HG03378 (cell line): ENCODE data around the gene GTF2H4.
"Not testable (repeated sequence)": the region's sequence is repeated elsewhere in the genome, so short reads cannot be mapped to it uniquely, and the experiment has no call there.

Source experiments
- ATAC-seq: cut with Tn5 transposase; IDR thresholded peaks from one replicate; pipeline ENCODE4 v1.9.1; 2021; ENCODE audit warnings: mild to moderate bottlenecking, moderate library complexity; ENCODE audit not compliant: unreplicated experiment

Gene GTF2H4

GRCh38 chr6:30907758-30908591 is at the start of gene GTF2H4:
GTF2H4 (plus strand) TSS chr6:30908207.
- ATAC-seq: peak; percentile 92

DNA sequence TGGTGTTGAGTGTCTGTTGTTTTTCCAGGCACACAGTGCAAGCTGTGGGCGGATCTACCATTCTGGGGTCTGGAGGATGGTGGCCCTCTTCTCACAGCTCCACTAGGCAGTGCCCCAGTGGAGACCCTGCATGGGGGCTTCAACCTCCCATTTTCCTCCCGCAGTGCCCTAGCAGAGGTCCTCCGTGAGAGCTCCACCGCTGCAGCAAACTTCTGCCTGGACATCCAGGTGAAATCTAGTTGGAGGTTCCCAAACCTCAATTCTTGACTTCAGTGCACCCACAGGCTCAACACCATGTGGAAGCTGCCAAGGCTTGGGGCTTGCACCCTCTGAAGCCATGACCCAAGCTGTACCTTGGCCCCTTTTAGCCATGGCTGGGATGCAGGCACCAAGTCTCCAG is 48.3 kb upstream of the GTF2H4 start:
- ATAC-seq: not testable (repeated sequence)

- no peak for ATAC-seq
Observed at GRCh38 chr6:30861257-30862048, 46.6 kb upstream of the GTF2H4 start.

DNA sequence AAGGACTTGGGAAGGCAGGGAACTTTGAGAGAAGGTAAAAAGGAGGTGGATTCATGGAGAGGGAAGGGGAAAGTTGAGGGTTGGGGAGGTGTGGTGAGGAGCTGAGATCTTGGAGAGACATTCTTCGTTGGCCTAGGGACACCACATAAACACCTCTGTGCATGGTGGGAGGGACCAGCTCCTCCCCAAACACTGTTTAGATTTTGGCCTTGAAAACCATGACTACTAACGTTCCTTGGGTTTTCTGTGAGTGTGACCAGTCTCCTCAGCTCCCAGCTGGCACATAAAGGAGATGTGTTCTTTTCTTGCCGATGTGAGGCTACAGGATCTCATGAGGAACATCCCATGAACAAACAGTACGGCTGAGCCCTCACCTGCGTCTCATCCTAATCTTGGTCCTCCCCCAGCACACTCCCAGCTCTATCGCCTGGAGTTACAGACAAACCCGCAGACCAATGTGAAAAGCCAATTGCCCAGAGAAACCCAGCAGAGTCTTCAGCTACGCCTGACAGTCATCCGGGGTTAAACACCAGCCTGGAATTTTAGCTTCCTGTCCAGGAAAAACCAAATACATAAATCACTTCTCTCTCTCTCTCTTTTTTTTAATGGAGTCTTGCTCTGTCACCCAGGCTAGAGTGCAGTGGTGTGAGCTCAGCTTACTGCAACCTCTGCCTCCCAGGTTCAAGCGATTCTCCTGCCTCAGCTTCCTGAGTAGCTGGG is 45.7 kb upstream of the GTF2H4 start:
- no peak for ATAC-seq

DNA sequence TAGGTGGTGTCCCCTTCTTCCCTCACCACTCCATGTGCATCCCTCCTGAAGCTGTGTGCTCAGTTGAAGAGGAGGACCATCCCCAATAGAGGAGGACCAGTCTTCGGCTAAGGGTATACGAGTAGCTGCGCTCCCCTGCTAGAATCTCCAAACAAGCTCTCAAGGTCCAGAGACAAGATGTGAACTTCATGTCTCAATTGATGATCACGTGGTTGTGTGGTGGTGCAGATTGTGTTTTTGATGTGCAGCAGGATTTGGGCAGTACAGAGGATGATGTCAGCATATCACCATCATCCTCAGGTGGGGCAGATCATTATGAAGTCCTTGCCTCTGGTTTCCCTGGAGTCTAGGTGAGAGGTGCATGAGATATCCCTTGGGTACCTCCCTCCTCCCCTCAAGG is 43.7 kb upstream of the GTF2H4 start:
- no peak for ATAC-seq

DNA sequence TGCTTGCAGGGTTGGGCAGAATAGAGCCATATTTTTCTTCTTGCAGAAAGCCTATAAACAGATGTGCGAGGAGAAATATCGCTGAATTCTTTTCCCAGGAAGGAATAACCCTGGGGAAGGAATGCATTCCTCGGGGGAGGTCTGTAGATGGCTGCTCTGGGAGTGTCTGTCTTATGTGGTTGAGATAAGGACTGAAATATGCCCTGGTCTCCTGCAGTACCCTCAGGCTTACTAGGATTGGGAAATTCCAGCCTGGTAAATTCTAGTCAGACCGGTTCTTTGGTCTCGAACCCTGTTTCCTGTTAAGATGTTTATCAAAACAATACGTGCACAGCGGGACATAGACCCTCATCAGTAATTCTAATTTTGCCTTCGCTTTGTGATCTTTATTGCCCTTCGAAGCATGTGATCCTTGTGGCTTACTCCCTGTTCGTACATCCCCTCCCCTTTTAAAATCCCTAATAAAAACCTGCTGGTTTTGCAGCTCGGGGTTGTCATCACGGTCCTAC is 38.7 kb upstream of the GTF2H4 start:
- ATAC-seq: not testable (repeated sequence)

DNA sequence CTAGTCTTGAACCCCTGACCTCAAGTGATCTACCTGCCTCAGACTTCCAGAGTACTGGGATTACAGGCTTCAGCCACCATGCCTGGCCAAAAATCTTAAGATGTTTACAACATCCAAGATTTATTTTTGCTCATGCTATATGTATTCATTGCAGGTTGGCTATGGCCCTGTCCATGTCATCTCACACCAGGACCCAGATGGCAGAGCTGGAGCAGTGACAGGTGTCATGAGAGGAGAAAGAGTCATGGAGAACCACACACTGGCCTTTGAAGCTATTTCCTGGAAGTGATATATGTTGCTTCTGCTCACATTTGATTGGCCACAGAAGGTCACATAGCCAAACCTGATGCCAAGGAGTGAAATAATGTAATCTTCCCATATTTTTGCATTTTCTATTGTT is 37.5 kb upstream of the GTF2H4 start:
- ATAC-seq: no peak

DNA sequence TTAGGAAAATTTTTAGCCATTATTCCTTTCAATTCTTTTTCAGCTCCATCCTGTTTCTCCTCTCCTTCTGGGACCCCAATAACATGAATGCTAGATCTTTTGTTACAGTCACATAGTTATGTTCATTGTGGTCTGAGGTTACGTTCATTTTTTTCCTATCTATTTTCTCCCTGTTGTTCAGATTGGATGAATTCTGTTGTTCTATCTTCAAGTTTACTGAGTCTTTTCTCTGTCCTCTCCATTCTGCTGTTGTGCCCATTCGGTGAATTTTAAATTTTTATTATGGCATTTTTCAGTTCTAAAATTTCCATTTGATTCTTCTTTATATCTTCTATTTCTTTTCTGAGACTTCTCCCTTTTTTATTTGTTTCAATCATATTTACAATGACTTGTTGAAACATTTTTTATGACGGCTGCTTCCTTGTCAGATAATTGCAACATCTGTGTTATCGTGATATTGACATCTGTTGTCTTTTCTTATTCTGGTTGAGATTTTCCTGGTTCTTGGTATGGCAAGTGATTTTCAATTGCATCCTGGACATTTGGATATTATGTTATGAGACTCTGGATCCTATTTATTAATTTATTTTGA is 36.3 kb upstream of the GTF2H4 start:
- ATAC-seq: no peak

GRCh38 chr6:30873137-30873640 is 34.8 kb upstream of the GTF2H4 start:
- ATAC-seq: no peak

DNA sequence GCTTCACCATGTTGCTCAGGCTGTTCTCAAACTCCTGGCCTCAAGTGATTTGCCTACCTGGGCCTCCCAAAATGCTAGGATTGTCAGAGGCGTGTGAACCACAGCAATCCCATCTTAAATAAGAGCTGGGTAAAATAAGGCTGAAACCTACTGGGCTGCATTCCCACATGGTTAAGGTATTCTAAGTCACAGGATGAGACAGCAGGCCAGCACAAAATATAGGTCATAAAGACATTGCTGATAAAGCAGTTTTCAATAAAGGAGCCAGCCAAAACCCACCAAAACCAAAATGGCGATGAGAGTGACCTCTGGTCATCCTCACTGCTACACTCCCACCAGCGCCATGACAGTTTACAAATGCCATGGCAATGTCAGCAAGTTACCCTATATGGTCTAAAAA is 34.2 kb upstream of the GTF2H4 start:
- not testable (repeated sequence) for ATAC-seq

DNA sequence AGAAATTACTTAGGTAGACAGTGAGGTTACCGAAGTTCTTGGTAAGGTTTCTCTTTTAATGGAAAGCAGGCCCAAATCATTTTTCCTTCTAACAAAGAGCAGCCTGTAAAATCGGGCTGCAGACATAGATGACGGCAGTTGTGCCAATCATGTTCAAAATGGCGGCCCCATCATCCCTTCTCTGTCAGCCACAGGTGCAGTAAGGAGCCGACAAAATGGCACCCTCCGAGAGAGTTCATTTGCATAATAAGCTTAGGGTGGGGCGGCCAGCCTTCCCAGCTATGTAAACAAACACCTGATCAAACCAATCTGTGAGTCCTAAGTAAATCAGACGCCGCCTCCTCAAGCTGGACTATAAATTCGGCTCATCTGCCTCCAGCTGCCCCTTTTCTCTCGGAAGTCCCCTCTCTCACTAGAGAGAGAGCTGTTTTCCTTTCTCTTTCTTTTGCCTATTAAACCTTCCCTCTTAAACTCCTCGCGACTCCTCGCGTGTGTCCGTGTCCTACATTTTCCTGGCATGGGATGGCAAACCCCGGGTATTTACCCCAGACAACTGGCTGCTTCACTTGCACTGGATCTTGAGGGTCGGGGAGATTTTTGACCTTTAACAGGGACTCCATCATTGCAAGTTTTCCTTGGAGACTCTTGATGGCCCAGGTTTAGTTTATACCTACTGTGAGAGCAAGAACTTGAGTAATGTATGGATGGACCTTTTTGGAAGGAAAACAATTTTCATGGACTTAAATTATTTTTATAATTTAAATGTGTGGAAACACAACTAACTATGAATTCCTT is 32.6 kb upstream of the GTF2H4 start:
- ATAC-seq: no peak

- ATAC-seq: no peak
Observed at GRCh38 chr6:30876039-30876730, 31.8 kb upstream of the GTF2H4 start.

DNA sequence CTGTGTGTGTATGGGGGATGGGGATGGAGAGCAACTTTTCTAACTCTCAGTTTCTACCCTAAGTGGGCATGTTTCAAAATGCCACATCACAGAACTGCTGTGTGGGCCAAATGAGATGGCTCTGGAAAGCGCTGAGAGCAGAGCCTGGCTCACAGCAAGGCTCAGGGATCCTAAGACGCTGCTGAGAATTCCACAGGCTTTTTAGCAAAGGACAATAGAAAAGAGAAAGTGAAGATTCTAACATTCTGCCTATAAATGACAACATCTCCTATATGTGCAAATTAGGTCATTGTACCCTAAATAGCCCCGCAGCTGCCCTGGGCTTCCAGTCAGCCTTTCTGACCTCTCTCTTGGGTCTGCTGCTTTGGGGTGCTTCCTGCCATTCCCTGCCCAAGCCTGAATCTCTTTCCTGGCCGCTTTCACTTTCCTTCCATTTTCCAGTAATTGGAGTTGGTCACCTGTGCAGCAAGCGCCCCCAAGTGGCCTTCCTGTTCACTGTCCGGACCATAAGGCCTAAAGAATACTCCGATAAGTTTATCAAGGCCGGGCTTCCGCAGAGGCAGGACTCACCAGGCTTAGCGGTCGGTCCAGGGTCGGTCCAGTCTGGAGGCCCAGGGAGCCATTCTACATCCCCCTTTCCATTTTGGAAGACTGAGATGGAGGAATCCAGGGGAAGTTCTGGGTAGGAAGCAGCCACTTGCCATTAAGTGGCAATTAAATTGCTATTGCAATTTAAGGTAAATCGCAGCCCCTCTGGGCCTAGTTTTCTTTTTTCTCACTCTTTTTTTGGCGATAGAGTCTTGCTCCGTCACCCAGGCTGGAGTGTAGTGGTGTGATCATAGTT is 30.4 kb upstream of the GTF2H4 start:
- no peak for ATAC-seq

DNA sequence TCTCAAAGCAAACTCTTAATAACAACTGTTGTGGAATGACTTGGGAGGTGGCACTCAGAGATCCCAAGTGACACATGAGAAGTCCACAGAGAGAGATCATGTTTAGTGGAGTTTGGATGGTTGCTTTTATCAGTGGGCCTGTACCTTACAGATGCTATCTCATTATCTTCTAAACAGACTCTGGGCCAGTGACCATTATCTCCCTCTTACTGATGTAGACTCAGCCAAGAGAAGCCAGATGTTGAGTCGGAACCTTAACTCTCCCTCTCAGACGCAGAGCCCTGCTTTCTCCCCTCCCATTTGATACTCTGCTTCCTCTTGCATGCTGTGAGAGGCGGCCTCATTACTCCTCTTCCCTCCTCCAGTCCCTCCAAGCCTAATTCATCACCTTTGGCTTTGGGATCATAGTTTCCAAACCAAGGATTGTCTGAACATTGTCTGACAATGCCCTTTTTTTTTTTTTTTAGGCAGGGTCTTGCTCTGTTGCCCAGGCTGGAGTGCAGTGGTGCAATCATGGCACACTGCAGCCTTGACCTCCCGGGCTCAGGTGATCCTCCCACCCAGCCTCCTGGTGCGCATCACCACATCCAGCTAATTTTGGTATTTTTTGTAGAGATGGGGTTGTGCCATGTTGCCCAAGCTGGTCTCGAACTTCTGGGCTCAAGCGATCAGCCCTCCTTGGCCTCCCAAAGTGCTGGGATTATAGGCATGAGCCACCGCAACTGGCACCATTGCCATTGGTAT is 28.2 kb upstream of the GTF2H4 start:
- ATAC-seq: no peak

DNA sequence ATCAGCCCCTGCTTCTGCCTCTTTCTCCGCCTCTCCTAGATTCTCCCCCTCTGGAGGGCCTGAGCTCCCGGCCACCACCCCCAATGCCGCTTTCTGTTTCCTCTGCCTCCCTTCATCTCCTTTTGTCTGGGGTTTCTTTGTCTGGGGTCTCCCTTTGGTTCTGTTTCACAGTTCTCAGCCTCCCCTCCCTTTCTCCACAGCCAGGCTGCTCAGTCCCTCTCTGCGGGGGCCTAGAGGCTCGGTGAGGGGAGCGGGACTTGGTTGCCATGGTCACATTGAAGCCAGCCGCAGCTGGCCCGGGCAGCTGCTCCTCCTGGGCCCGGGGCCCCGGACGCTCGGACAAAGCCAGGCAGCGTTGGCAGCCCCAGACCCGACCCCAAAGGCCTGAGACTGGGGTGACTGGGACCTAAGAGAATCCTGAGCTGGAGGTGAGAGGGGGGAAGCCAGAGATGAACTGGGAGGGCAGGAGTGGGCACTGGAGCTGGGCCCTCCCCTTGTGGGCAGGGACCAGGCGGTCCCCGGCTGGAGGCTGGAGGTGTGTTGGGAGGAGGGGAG is 27.2 kb upstream of the GTF2H4 start:
- no peak for ATAC-seq

DNA sequence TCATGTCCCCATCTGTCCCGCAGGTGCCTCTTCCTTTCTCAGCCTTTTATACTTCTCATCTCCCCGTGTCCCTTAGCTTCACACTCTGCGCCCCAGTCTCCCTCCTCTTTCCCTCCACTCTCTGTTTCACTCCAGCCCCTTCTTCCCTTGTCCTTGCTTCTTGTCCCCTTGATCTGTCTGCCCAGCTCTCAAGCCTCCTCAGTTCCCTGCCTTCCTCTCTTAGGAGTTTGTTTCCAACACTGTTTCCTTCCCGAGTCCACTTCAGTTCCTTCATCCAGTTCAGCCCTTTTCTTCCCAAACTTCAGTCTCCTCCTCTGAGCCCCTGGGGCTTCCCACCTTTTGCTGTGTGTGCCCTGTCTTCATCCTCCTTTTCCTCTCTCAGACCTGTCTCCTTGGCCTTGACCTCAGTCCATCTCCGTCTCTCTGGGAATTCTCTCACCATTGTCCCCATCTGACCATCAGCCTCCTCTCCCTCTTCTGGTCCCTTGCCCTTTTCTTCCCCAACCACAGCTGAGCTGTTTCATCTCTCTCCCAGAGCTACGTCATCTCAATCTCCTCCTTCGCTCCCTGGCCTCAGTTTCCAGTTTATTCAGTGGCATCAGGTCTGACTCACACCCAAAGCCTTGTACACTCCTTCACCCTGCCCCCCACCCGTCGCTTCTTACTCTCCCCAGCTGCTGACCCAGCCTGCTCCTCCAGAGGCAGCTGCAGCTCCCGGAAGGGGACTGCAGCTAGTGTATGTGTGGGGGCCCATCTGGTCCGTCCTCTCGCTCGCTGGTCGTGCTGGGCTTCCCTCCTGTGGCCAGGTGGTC is 26.4 kb upstream of the GTF2H4 start:
- ATAC-seq: no peak
